GM18867 (cell line): ENCODE data around the gene LRRC72.
A peak's percentile ranks its signal among the peaks of the same experiment; 100 is the strongest.

Experiments
- ATAC-seq: cut with Tn5 transposase; IDR thresholded peaks from one replicate; pipeline ENCODE4 v1.9.1; 2021; ENCODE audit warnings: mild to moderate bottlenecking, moderate library complexity; ENCODE audit not compliant: unreplicated experiment

Gene LRRC72

GRCh38 chr7:16616542-16616941 lies 89.9 kb downstream of the LRRC72 start:
- no peak for ATAC-seq

DNA sequence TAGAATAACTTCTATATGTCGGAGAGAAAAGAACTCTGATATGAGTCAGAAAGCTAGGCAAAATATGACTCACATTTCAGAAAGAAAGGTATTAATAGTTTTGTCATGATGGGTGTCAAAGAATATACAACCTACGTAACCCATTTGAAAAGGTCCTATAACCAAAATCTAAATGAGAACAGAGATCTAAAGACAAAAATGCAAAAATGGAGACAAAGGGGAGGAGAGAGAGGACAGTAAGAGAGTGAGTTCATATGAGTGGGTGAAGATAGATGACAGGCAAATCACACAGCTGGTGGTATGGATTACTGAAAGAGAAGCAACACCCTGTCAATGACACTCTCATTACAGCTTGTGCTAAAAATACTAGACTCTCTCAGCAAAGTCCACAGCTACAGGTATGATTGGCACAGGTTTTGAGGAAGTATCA lies 93.4 kb downstream of the LRRC72 start:
- ATAC-seq = peak; percentile 98

GRCh38 chr7:16626388-16626787 lies 99.8 kb downstream of the LRRC72 start:
- ATAC-seq = no peak

GRCh38 chr7:16627236-16627635 lies 100.6 kb downstream of the LRRC72 start:
- ATAC-seq = no peak

DNA sequence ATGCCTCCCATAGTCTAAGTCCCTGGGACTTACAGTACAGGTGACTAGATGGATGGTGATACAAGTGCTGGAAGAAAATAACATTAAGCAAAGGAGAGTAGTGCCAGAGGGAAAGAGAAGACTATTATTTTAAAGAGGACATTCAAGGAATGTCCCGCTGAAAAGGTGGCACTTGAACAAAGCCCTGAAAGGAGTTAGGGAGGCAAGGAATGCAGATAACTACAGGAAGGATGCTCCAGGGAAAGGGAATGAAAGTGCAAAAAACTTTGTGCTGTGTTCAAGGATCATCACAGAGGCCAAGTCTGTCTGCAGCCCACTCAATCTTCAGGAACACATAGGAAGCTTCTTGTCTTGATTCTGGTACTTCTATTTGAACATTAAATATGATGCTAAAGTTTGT lies 104.0 kb downstream of the LRRC72 start:
- ATAC-seq = no peak
